Fibroblast of skin of scalp (primary cell): ENCODE data around the gene AP3S1.
"Not testable (repeated sequence)": the region's sequence is repeated elsewhere in the genome, so short reads cannot be mapped to it uniquely, and the experiment has no call there.

Experiments used
- DNase-seq: peaks from one replicate; pipeline ENCODE4 v3.0.0-alpha.2; 2013

Gene AP3S1

GRCh38 chr5:115873392-115873791 is 31.7 kb downstream of the AP3S1 start:
- peak; percentile 15 for DNase-seq

- no peak for DNase-seq
These were observed 33.7 kb downstream of the AP3S1 start for GRCh38 chr5:115875447-115875846.

GRCh38 chr5:115877342-115877741 is 35.6 kb downstream of the AP3S1 start:
- DNase-seq, result not testable (repeated sequence)

- DNase-seq, result not testable (repeated sequence)
These were observed 40.7 kb downstream of the AP3S1 start for GRCh38 chr5:115882434-115882833.

GRCh38 chr5:115884704-115885103 is 43.0 kb downstream of the AP3S1 start:
- no peak for DNase-seq

GRCh38 chr5:115885208-115885607 is 43.5 kb downstream of the AP3S1 start:
- DNase-seq, result not testable (repeated sequence)

GRCh38 chr5:115888027-115888426 is 46.3 kb downstream of the AP3S1 start:
- DNase-seq, result peak; percentile 25

GRCh38 chr5:115892021-115892420 is 50.3 kb downstream of the AP3S1 start:
- DNase-seq, result no peak

- DNase-seq, result no peak
These were observed 52.6 kb downstream of the AP3S1 start for GRCh38 chr5:115894342-115894741.

GRCh38 chr5:115895821-115896220 is 54.1 kb downstream of the AP3S1 start:
- DNase-seq, result peak; percentile 12

- peak; percentile 30 for DNase-seq
These were observed 56.9 kb downstream of the AP3S1 start for GRCh38 chr5:115898656-115899055.

- DNase-seq, result no peak
These were observed 65.4 kb downstream of the AP3S1 start for GRCh38 chr5:115907177-115907576.

- not testable (repeated sequence) for DNase-seq
These were observed 72.1 kb downstream of the AP3S1 start for GRCh38 chr5:115913623-115914400.

GRCh38 chr5:115920171-115920725 is 78.5 kb downstream of the AP3S1 start:
- DNase-seq, result no peak

- DNase-seq, result not testable (repeated sequence)
These were observed 87.1 kb downstream of the AP3S1 start for GRCh38 chr5:115928578-115929407.

GRCh38 chr5:115930171-115930570 is 88.4 kb downstream of the AP3S1 start:
- not testable (repeated sequence) for DNase-seq

- DNase-seq, result peak; percentile 37
These were observed 89.0 kb downstream of the AP3S1 start for GRCh38 chr5:115930630-115931337.

- no peak for DNase-seq
These were observed 91.3 kb downstream of the AP3S1 start for GRCh38 chr5:115932991-115933390.

GRCh38 chr5:115934388-115934974 is 92.7 kb downstream of the AP3S1 start:
- DNase-seq, result no peak

GRCh38 chr5:115936031-115936430 is 94.3 kb downstream of the AP3S1 start:
- DNase-seq, result no peak

- DNase-seq, result no peak
These were observed 97.3 kb downstream of the AP3S1 start for GRCh38 chr5:115939059-115939458.

GRCh38 chr5:115940080-115940810 is 98.5 kb downstream of the AP3S1 start:
- DNase-seq, result no peak
